ENCODE results near the gene BMAL1.

BMAL1 gene

DNA sequence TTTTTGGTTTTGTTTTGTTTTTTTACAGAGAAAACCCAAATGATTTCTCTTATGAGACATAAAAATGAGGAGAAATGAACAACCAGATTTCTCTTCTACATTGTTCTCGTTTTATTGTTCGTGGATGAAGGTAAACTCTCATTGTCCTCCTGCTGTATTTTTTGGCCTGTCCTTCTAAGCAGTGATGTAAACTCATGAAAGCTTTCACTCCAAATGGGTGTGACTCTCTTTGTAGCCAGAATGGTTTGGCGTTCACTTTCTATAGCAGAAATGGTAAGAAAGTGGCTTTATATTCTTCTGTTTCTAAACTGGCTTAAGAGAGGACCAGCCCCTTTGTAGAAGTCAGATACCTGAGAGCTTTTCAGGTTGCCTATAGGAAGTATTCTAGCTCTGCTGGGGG lies 15.5 kb upstream of the BMAL1 start:
- FAIRE-seq = no peak

DNA sequence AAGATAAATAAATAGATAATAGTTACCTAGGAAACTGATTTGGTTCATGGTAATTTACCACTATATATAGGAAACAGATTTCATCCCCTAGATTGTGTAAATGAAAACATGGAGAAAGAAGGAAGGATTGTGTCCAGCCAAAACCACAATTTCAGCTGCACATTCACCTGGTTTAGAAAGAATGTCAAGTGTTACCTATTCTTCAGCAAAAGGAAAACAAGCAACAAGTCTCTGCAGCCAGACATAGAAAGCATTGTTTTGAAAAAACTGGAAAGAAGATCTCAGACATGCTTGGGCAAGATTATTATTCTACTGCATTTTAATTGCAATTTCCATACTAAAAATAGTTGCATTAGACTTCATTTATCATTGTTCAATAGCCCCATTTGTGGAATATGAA lies 8.8 kb upstream of the BMAL1 start:
- FAIRE-seq = no peak

DNA sequence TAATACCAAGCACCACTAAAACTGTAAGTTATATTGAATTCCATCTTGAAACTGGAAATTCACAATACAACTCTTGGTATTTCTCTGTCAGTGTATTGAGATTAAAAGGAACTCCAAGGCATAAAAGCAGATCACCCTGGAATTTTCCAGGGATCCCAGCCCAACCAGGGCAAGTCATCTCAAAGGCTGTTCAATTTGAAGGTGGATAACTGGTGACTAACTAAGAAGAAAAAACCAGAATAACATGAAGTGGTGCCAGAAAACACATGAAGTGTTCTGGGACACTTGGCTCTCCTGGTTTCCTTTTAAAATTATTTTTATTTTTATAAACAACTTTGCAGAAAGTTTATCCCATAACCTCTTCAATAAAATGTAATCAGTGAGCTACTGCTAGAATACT lies 7.8 kb upstream of the BMAL1 start:
- no peak for FAIRE-seq

DNA sequence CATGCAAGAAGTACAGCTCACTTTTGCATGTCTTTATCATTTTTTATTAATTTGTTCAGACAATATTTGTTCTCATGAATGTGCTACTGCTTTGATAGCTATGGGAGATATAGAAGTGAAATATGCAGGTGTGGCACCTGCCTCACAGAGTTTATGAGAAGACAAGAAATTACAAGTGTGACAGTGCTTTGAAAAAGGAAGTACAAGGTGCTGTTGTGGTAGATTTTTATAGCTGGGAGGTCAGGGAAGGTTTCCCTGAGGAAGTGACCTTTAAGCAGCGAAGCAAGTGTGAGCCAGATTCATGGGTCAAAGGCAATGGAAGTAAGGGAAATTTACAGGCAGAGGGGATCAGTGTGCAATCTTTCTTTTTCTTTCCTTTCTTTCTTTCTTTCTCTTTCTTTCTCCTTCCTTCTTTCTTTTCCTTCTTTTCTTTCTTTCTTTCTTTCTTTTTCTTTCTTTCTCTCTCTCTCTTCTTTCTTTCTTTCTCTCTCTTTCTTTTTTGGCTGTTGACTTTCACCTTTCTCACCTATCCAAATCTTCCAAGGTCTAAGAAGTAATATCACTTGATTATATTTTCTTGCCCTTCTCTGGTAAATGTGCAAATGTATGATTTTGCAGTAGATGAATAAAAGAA lies 6.4 kb upstream of the BMAL1 start:
- FAIRE-seq = no peak

DNA sequence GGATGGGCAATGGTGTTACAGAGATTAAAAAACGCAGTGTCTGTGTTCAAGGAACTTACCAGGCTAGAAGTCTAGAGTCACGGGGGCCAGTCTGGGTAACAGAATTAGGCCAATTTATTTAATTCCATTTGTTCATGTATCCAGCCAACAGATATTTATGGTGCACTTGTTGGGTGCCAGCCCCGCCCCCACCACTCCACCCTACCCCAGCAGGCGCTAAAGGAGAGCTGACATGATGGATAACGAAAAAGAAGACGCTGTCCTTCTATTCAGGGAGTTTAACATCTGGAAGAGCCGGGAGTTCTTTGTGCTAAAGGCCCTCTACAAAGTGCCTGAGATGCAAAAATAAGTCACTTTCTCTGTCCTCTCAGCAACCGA lies 1.1 kb upstream of the BMAL1 start:
- FAIRE-seq = no peak

DNA sequence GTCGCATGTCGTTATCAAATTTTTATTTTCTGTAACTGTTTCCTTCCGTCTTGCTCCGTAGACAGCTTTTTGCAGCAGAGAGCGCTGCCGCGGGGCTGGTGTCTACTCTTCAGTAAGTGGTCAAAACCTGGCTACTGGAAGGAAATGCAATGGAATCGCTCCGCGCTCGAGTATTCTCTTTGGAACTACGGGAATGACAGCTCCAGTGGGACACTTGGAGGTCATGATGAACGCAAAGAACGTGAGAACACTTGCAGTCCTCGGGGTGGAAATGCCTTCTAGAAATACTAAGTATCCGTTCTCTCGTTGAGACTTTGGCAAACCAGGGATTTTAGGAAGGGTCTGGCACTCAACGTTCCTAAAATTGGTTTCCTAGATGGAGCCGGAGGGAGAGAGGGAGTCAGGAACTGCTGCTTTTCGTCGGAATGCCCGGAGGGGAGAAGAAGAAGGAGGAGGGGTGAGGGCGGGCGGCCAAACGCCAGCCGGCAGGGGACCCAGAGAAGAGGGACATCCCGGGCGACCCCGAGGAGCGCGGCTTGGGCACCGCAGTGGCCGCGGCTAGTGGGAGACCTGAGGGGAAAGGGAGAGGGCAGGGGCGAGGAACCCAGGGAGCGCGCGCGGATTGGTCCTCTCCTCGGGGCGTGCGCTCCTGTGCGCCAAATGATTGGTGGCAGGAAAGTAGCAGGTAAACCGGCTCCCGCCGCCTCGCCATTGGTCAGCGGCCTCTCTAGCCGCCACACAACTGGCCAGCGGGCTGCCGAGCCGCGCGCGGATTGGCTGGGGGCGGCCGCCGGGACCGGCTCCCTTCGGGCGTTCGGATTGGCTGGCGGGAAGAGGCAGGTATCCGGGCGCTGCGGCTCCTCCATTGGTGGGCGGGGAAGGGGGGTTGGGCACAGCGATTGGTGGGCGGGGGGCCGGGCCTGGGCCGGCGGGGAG lies 490 bp upstream of the BMAL1 start:
- peak; percentile 55 for FAIRE-seq

DNA sequence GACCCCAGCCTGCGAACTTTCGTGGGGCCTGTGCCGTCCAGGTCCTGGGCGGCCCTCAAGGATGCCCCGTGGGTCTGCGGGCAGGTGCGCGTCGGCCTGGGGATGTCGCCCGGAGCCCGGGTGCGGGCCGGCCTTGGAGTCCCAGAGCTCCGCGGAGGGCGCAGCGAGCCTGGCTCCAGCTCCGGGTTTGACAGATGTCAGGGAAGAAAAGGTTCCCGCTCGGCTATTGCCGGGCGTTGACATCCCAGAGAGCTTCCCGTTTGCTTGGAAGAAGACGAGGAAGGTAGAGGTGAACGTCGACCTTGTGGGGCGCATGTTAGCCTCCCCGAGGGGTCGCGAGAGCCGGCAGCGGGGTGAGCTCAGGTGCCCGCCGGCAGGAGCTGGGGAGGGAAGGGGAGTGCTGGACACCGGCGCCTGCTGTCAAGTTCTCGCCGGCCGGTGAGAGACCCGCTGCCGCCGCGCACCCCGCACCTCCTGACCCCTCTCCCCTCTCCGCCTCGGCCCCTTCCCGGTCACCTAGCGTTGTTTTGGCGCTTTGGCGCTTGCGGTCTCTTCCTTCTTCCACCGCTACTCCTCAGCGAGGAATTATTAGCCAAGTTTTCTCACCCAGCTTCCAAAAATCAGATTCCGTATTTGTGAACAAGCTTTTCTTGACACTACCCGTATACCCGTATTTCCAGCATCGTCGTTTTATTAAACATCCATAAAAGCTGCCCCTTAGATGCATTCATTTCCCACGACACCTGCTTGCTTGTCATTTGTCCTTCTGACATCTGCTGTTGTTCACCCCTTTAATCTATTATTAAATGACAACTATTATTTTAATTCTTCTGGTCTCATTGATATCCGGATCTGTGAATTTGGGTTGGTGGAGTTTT lies 1.3 kb downstream of the BMAL1 start:
- FAIRE-seq = no peak

DNA sequence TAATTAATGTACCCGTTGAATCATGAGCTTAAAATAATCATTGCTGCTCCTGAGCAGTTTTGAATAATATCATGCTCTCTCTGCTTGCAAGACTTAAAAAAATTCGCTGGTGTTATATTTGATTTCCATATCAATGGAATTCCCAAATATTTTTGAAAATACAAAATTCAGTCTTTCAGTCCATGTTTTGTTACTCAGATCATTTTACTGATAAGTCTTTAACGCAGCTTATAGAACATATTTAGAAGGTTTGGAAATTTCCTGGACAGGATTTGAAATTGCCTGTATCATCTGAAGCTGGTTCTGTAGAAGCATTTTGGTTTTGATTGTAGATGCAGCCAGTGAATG lies 1.9 kb downstream of the BMAL1 start:
- no peak for FAIRE-seq

DNA sequence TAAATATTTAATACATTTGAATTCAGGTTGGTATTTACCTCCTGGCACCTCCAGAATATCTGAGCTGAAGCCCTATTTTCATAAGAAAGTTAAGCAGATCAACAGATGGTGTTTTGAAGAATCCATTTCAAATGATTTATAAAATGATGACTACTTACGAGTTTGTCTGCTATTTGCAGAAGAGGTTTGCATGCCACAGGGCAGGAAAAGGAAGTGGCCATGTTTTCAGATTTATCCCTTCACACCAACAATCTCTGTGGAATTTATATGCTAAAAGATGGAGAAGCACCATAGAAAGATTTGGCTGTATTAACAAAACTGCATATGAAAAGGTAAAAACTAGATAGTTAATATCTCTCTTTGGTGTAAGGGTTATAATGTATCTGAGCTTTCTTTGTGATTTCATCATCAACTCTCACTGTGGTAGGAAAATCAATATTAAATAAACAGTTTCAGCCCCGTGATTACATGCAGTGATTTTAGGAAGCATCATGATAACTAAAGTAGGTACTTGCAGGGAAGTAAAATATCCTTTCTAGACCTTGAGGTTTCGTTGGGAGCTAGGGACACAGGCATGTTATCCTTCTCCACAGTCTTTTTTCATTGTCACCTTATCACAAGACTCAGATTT lies 2.6 kb downstream of the BMAL1 start:
- FAIRE-seq = no peak

DNA sequence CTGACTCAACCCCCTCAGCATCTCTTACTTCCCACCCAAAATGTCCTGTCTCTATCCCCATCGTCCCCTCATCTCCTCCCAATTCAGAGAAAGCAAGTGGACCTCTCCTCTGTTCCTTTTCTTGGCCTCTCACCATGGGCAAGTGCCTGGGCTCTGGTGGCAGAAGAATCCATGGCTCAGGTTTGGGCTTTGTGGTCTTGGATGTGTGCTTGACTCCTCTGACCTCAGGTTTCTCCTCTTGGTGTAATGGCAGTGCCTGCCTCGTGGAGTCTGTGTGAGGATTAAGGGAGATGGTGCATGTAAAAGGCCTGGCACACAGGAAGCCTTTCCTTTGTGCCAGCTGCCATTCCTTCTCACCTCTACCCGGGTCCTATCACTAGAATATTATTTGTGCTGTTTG lies 3.2 kb downstream of the BMAL1 start:
- FAIRE-seq = no peak

DNA sequence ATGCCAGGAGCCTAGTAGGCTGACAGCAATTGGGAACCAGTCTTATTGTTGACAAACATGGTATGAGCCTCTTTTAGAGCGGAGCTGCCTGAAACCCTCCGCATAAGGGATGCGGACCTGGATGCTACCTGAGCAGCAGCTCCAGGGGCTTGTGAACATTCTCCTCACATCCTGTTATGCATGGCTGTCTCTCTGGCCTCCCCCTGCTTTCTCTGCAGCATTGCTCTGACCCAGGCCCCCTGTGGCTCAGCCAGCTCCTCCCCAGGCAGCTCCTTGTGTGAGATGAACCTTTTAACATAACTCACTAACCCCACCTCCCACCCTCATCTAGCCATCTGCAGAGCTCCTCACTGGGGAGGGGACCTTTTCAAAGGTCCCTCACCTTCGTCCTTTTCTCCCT lies 6.0 kb downstream of the BMAL1 start:
- no peak for FAIRE-seq

DNA sequence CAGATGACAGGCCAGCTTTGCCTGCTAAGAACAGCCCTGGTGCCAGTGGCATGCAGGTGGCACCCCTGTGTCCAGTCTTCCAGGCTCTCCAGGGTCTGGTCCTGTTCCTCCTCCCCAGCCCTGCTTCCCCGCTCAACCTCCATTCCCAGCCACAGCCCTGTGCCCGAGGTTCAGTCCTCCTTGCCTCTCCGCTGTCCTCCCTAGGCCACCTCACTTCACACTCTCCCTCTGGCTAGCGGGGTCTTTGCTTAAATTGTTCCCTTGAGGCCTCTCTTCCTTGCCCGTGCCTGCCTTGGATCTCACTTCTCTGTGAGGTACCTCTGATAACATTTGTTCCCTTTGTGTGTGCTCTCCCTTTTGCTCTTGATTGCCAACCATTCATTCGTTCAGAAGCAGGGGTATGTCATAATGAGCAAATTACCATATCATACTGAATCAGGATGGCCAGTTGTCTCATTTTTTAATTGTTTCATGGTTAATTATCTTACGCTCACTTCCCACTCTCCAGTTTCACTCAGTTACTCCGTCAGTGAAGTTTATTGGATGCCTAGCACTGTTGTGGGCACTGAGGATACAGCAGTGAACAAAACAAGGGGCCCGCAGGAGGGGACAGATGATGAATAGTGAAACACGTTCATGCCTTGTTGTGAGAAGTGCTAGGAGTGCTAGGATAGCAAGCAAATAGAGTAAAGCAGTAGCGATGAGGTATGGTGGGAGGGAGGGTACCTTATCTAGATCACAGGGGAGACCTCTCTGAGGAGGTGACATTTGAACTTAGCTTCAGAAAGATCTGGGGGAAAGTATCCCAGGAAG lies 7.4 kb downstream of the BMAL1 start:
- no peak for FAIRE-seq

DNA sequence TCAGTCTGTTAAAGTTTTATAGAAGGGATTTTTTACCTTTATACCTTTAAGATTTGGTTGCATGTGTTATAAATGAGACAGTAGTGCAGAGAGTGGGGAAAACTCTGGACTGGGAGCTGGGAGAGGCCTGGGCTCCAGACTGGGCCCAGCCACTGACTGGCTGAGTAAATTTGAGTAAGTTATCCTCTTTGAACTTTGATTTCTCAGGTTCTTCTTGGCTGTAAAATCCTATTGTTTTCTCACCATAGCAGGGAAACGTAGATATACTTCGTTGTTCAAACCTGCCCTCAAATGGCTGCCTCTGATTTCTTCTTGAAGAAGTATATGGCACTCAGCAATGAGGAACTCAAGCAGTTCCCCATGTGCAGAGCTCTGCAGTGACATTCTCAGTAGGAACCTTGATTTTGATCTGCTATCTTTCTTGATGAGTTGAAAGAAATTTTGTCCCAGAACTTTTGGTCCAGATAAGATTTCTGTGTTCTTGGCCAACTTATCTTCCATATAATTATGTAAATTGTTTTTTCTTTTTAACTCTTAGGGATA lies 8.8 kb downstream of the BMAL1 start:
- no peak for FAIRE-seq

DNA sequence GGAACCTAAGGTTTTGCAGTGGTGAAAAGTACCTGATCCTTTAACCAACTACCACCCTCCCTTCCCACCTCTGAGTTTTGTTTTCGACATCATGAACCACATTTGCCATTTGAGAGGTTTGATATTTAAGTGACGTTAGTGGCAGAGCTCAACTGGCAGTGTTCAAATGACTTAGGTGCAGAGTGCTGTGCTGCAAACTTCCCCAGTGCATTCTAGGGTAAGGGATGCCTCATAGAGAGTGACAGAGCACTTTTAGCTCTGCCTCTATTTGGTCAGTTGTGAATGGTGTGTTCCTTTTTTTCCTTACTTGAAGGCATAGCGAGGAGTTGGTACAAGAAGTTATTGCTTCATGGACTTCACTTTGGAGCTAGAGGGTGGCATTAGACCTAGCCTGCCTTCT lies 9.4 kb downstream of the BMAL1 start:
- FAIRE-seq = no peak

DNA sequence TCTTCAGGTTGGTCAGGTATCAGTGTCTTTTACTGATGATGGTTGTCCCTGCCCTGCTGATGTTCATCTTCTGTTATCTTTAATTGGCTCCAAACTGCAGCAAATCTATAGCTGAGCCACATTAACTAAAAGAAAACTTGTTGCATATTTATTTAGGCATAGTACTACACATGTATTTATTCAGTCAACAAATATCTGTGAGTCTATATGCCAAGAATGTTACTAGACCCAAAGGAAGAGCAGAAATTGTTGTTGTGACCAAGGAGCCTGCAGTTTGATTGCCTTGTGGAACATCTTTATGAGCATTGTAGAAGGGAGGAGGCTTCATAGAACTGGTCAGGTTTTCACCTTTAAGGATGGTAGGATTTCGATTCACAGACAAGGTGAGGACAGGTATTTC lies 10.1 kb downstream of the BMAL1 start:
- FAIRE-seq = no peak

DNA sequence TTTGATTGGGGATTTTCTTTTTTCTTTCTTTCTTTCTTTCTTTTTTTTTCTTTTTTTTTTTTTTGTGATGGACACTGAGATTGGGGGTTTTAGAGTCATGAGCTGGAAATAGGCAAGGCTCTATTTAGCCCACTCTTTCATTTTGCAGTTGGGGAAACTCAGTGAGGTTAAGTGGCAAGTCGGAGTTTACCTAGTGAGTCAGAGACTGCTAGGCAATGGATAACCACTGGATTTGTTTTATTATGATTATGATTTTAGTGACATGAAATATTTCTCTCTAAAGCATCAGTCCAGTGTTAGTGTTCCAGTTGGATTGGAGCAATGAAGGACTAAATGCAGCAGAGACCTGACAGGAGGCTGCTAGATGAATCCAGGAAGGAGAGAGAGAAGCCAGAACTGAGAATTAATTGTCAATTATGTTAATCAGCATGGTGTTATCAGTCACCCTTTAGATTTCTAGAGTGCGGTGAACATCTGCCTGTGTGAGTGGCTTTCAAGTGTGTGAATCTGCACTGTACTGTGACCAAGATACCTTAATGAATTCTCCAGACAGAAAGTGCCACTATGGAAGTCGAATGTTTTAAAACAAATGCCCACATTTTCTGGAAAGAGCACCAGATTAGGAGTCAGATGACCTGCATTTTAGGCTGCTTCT lies 10.9 kb downstream of the BMAL1 start:
- peak; percentile 100 for FAIRE-seq

DNA sequence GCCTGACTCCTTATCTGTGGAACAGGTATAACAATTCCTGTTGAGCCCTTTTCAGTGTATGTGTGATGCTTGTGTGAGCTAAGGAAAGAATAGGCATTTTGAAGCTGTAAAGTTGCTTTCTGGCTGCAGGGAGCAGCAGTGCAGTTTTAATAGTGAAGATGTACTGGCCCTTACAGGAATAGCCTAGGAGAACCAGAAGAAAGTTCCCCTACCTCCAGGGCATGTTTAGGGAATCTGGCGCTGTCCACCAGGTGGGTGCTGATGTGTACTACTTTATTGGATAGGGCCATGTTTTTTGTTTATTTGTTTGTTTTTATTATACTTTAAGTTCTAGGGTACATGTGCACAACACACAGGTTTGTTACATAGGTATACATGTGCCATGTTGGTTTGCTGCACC lies 11.5 kb downstream of the BMAL1 start:
- no peak for FAIRE-seq

DNA sequence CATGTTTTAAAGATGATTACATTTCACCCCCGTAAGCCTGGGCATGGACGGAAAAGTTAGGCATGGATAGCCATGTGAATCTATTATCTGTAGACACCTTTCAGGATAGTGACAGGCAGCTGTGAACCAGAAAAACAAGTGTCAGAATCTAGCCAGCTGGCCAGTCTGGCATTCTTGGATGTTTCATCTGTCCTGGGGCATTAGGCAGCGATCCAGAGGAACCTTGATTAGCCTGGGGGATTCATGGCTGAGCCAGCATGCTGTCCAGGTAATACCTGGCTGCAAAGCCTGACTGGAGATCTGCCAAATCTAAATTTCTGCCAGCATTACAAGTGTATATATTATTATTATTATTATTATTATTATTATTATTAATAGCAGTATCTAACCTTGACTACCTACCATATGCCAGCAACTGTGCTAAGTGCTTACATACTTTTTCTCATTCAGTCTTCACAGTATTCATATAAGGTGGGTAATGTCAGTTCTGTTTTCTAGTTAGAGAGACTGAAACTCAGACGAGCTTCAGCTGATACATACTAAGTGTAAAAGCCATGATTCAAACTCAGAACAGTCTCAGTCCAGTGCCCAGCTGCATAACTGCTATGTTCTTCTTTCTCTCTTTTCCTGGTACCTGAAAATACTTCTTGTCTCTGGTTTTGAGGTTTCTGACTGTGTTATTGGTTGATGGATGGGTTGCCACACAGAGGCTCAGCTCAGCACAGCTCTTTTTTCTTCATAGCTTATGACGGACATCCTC lies 12.8 kb downstream of the BMAL1 start:
- FAIRE-seq = no peak

DNA sequence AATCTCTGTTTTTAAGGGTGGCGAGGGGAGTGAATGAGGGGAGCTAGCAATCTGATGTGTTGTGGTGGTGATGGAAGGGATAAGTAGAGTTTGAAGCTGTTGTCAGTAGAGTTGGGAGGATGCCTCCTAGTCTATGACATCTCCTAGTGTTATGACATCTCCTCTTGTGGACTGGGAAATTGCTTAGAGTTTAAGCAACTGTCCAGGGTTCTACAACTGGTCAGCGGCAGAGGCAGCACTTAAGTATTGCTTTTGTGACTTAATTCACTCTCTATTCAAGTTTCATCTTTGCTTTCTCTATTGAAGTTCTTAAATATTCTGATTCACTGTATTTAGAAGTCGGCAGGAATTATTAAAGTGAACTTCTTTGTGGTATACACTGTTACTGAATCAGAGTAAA lies 13.8 kb downstream of the BMAL1 start:
- no peak for FAIRE-seq

DNA sequence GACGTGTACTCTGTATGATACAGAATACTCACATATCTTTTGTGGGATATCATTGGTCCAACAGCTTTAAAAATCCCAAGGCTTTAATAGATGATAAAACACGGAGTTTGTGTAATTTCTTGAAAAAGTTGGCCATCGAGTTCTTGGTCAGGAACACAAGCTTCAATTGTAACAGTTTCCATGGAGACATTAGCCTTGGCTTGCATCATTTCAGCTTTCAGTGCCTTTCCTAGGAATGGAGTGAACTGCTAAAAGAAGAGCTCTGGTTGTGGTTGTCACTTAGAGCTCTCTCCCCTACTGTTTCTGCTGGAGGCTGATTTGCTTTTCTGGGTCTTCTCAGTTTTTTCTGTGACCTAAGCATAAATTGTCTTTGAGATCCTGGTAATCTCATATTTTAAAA lies 14.2 kb downstream of the BMAL1 start:
- no peak for FAIRE-seq

DNA sequence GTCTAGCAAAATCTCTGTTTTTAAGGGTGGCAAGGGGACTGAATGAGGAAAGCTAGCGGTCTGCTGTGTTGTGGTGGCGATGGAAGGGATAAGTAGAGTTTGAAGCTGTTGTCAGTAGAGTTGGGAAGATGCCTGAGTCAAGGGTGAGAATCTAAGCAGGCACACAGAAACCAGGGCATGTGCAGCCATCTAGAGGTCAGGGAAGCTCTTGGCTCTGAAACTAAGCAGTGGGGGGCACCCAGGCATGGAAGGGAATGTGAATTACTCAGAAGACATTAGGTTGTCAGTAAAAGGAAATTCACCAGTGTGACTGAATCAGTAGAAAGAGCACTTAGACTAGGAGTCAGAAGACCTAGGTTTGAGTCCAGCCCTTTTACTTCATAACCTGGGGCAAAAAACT lies 15.4 kb downstream of the BMAL1 start:
- FAIRE-seq = no peak

All from islet of Langerhans (tissue), 1 donor.